GM18526 (cell line): ENCODE measurements around the gene AOPEP.

Experiments used
- POLR2A ChIP-seq: IDR thresholded peaks from 3 replicates; pipeline ENCODE4 v1.6.1; 2011; ENCODE audit not compliant: insufficient read length; ENCODE audit errors: extremely low read depth

Gene AOPEP

DNA sequence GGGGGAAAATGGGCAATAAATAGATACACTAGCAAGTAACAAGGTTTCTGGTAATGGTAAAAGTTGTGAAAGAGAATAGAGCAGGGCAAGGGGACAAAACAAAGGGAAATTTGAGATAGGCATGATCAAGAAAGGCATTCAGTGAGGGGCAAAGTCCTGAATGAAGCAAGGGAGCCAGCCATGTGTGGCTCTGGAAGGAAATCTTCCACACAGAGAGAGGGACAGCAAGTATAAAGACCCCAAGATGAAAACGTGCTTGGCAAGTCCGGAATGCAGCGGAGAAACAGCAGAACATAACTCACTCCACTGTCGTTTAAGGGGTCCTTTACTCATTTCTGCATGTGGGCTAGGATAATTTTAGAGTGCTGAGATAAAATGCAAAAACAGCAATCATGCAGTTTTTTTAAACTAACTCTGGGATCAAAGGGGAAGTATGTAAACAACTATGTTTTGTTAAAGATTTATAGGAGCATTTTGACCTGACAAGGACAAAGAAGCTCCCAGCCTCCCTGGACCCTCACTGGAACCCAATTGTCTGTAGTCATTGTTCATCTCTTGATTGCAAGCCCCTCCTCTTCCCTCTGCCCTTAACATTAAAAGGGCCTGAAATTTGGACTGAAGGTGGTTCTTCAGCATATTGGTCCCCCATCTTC lies 22.9 kb upstream of the AOPEP start:
- no peak for TF ChIP-seq POLR2A

DNA sequence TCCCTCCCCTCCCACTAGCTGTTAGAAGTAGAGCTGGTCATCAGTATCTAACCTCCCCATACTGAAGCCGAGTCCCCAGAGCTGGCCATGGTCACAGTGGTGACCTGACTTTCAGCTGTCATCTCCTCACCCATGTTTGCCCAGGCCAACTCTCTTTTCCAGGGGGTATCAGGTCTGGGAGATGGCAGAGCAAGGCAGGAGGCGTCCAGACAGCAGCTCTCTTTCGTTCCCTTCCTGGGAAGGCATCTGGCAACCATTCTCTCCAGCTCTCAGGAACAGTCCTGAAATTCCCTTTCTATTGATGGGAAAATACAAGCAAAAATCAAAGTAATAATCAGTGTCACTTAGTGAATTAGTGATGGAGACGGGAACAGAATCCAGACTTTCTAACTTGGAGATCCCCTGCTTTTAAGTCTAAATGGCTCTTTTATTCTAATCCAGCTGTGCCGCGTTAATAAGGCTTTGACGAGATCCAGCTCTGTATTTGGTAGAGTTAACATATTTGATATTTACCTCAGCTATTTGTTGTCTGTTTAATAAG lies 21.3 kb upstream of the AOPEP start:
- TF ChIP-seq POLR2A, result no peak

DNA sequence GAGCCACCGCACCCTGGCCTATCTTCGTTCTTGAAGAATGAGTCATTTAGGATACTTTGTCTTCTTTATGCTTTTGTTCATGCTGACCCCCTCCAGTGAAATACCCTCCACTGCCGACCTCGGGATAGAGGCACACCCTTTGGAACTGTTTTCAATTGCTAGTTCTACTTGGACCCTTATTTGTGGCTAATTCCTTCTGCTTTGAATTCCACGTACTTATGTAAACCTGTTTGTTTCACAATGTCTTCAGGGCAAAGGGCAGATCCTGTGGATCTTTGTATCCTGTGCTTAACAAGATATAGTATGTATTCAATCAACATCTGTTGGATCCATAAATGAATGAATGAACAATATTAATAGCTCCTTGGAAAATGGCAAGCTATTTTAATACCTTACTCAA lies 19.6 kb upstream of the AOPEP start:
- no peak for TF ChIP-seq POLR2A

DNA sequence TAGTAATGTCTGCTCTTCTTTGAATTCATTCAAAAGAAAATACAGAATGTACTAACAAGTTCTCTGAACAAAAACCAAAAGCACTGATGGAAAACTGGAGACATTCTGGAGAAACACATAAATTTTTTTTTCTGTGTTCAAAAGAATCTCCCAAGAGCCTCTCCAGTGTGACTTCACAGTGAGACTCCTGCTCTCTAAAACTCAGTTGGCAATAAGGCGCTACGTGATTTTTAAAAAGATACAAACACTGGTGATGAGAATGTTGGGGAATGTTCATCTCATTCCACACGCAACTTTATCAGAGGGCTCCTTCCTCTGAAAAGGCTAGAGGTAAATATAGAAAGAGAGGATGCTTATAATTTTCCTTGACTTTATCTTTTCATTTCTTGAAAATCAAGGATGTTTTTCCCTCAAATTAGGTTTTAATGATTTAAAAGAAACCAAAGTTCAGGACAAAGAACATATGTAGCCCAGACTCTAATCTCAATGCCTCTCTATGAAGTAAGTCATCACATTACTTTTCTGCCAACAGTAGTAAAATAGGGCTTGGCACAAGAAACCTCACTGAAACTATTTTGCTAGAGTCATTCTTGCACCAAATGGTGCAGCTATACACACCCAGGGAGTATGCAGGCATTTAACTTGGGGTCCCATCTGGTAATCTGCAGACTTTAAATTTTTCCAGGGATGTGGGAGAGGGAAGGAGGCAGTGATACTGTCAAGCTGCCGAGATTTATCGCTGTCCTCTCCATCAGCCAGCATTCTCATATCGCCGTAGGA lies 12.9 kb upstream of the AOPEP start:
- no peak for TF ChIP-seq POLR2A

DNA sequence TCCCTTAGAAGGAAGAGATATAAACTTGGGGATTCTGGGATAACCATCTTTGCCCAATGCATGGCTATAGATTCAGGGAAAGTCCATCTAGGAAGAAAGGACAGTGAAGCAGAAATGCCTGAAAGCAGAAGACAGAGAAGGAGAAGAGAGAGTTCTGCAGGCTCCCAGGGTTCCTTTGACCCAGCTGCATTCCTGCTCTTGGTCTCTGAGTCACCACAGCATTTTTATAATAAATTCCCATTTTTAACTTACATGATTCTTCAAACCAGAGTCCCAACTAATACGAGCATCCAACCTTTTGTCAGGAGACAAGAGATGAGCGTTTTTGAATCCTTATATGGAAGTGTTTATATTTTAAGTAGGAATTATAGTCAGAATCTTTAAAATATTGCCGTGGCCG lies 12.0 kb upstream of the AOPEP start:
- TF ChIP-seq POLR2A, result no peak

DNA sequence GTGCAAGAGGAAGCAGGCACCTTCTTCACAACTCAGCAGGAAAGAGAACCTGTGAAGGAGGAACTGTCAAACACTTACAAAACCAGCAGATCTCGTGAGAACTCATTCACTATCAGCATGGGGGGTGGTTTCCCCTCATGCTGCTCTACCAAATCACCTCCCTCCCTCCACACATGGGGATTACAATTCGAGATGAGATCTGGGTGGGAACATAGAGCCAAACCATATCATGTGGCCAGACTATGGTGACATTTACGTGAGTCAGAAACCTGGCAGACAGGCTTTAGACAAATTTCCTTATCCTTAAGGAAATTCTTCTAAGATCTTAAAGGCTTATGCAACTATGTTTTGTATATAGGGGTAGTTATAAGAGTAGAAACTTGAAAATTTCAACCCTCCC lies 8.7 kb upstream of the AOPEP start:
- TF ChIP-seq POLR2A, result no peak

DNA sequence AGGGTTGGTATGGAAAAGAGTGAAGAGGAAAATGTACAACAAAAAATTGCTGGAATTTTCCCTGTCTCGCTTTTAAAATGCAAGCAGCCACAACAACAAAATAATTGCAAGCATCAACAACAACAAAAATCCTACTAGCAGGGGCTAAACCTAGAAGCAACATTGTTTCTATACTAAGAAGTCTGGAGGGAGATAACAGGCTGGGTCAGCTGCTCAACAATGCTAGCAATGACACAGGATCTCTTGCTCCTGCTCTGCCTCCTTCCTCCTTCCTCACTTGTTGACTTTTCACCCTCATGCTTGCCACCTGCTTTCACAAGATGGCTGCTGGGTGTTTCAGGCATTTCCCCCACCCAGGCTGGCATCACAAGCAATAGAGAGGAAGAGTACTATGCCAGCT lies 7.6 kb upstream of the AOPEP start:
- no peak for TF ChIP-seq POLR2A

DNA sequence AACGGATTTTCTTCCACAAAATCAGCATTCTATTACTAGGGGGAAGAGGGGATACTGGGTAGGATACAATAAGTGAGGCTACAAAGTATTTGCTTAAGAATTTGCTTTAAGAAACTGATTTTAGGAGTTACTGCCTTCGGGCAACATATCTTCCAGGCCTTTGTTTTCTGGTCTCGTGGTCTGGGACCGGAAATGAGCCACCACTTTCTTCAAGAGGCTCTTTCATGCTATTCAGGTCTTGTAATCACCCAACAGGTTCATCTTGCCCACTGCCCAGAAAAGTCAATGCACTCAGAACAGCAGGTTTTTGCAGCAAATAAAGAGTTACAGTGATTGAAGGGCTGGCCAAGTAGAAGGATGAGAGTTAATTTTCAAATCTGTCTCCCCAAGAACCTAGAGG lies 6.6 kb upstream of the AOPEP start:
- no peak for TF ChIP-seq POLR2A

DNA sequence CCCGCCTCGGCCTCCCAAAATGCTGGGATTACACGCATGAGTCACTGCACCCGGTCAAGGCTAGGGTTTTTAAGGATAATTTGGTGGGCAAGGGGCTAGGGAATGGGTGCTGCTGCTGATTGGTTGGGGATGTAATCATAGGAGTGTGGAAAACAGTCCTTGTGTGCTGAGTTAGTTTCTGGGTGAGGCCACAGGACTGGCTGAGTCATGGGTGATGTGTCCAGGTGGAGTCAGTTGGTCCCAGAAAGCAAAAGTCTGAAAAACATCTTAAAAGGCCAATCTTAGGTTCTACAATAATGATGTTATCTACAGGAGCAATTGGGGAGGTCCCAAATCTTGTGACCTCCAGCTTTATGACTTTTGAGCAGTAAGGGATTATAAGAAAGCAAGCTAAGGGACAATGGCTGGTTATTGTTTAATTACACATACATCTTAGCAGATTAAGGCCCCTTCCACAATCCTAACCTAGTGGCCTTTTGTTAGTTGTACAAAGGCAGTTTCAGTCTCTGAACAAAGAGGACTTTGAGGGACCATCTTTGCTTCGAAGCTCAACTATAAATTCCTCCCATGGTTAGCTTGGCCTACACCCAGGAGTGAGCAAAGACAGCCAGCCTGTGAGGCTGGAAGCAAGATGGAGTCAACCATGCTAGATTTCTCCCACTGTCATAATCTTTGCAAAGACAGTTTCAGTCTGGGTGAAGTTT lies 5.5 kb upstream of the AOPEP start:
- no peak for TF ChIP-seq POLR2A

DNA sequence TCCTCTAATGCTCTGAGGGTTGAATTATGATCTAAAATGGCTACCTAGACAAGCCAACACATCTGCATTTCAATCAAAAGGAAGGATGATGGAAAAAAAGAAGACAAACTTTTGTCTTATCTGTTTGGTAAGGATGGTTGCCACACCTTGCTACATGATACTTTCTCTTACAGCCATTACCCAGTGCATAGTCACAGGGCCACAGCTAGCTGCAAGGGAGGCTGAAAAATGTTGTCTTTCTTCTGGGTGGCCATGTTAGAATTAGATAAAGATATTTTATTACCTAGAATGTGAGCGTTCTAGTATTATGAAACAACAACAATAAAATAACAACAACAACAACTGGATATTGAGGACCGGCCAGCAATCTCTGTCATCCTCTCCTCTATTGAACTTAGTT lies 4.7 kb upstream of the AOPEP start:
- no peak for TF ChIP-seq POLR2A

DNA sequence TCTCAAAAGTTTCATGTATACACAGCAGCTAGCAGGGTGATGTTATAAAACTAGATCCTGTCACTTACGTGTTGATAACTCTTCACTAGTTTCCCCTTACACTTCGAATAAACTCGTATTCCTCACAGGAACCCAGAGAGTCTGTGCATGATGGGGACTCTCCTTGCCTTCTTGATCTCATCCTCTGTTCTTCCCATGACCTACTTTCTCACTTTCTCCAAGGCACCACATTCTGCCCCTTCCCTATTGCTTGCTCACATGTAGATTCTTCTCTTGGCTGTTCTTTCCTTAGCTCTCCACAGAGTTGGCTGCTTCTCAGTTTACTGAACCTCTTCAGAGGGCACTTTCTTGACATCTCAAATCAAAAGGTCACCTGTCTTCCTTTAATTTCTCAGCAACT lies 1.2 kb upstream of the AOPEP start:
- no peak for TF ChIP-seq POLR2A

DNA sequence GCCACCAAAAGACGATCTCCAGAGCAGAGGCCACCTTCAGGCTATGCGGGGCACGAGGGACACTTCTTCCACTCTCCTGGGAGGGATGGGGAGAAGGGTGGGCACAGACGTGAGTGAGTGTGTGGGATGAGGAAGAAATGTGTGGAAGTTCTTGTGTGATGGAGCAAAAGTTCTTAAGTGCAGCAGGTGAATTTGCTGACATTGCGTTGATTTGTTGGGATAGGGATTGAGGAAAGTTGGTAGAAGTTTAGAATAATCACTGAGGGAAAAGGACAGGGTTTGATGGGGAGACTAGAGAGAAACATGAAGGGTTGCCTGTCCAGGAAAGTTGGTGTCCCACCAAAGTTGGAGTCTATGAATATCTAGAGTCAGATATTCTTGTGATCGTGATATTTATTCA lies 2.2 kb downstream of the AOPEP start:
- no peak for TF ChIP-seq POLR2A

DNA sequence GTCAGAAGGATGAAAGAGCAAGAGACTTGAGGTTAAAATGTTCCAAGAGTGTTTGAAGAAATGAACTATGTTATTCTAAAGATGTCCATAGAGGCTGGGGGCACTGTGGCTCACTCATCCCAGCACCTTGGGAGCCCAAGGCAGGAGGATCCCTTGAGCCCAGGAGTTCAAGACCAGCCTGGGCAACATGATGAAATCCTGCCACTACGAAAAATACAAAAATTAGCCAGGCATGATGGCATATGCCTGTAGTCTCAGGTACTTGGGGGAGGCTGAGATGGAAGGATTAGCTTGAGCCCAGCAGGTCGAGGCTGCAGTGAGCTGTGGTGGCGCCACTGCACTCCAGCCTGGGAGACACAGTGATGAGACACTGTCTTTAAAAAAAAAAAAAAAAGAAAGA lies 2.7 kb downstream of the AOPEP start:
- TF ChIP-seq POLR2A, result no peak

DNA sequence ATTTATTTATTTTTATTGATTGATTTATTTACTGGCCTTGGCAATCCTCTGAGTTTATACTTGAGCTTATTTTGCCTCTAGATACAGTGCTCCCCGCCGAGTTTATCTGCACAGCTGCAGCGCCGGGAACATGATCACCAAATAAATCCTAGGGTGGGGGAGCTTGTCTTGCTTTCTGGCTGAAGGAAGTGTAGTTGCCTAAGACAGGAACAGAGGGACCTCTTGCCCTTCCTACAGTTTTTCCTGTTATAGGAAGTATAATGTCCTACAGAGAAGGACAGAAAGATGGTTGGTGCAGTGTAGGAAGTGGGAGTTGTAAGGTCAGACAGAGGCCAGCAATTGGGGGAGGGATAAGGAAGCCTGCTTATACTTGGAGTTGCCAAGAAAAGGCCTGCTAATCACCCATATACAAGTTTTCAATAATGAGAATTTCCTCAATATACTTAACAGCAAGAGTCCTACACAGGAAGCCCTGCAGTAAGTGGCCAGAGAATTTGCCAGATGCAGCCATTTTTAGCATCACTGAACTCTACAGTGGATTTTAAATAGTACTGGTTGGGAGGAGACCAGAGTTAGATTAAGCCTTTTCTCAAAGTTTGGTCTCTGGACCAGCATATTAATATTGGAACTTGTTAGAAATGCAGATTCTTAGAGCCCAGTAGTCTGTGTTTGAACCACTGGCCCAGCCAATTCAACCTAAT lies 7.7 kb downstream of the AOPEP start:
- no peak for TF ChIP-seq POLR2A

DNA sequence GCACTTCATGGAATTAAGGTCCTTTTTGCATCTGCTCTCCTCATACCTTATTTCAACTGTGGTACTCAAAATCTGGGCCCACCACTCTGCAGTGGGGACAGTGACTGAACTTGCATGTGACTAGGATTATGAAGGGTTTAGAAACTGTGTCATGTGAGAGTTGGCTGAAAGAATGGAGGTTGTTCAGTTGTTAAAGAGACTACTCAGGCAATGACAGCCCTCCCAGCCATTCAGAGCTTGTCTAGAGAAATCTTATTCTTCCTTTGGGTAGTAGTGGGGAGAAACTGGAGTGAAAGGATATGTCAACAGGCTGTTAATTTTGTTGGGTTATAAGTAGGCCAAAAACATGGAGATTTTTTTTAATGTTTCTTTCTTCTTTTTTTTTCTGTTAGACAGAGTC lies 10.3 kb downstream of the AOPEP start:
- no peak for TF ChIP-seq POLR2A
